OCI-LY1 (cell line): ENCODE data around the gene KCNH2.

ENCODE experiments used
- H2AFZ ChIP-seq: fragments of 200-600 bp; sonication (generic), shearing (Covaris generic); 2 replicates; pipeline ENCODE4 v1.6.0; 2014; ENCODE audit warnings: antibody characterized with exemption, mild to moderate bottlenecking, low read length
- H3F3A ChIP-seq: fragments of 200-600 bp; sonication (generic), shearing (Covaris generic); 2 replicates; pipeline ENCODE4 v1.6.0; 2014; ENCODE audit warnings: mild to moderate bottlenecking, antibody characterized with exemption, low read length, moderate library complexity; ENCODE audit not compliant: insufficient read depth
- H3K27ac ChIP-seq: fragments of 200-600 bp; sonication (generic); 2 replicates; pipeline ENCODE4 v1.5.1; 2014; ENCODE audit warnings: low read length, mixed run types, mild to moderate bottlenecking, low read depth; ENCODE audit not compliant: poor library complexity, severe bottlenecking
- H3K27me3 ChIP-seq: fragments of 200-600 bp; sonication (generic); 2 replicates; pipeline ENCODE4 v1.6.0; 2014; ENCODE audit warnings: antibody characterized with exemption, mild to moderate bottlenecking, low read length, moderate library complexity; ENCODE audit not compliant: insufficient read depth
- H3K36me3 ChIP-seq: fragments of 200-600 bp; sonication (generic); 2 replicates; pipeline ENCODE4 v1.6.1; 2014; ENCODE audit warnings: mild to moderate bottlenecking, antibody characterized with exemption, low read length, moderate library complexity, mixed read lengths; ENCODE audit not compliant: insufficient read depth
- H3K4me1 ChIP-seq: fragments of 200-600 bp; sonication (generic); 2 replicates; pipeline ENCODE4 v1.5.1; 2014; ENCODE audit warnings: mild to moderate bottlenecking, low read length, moderate library complexity; ENCODE audit not compliant: insufficient read depth, severe bottlenecking
- H3K4me2 ChIP-seq: fragments of 200-600 bp; sonication (generic), shearing (Covaris generic); 2 replicates; pipeline ENCODE4 v1.6.1; 2014; ENCODE audit warnings: low read length
- H3K4me3 ChIP-seq: fragments of 200-600 bp; sonication (generic); 2 replicates; pipeline ENCODE4 v1.5.1; 2014; ENCODE audit warnings: low read length, low read depth, mild to moderate bottlenecking, mixed read lengths; ENCODE audit not compliant: poor library complexity, severe bottlenecking
- H3K79me2 ChIP-seq: fragments of 200-600 bp; shearing (Covaris generic); 2 replicates; pipeline ENCODE4 v1.6.1; 2016; ENCODE audit warnings: mixed run types, low read length, mixed read lengths; ENCODE audit not compliant: insufficient read depth
- H3K9ac ChIP-seq: fragments of 200-600 bp; sonication (generic), shearing (Covaris generic); 2 replicates; pipeline ENCODE4 v1.6.1; 2014; ENCODE audit warnings: mild to moderate bottlenecking, low read length, mixed read lengths
- H3K9me2 ChIP-seq: fragments of 200-600 bp; sonication (generic), shearing (Covaris generic); 2 replicates; pipeline ENCODE4 v1.6.1; 2014; ENCODE audit warnings: low read depth, mild to moderate bottlenecking, low read length, mixed read lengths
- H3K9me3 ChIP-seq: fragments of 200-600 bp; shearing (Covaris generic); 2 replicates; pipeline ENCODE4 v1.6.1; 2014; ENCODE audit warnings: low read length, mixed read lengths
- H4K20me1 ChIP-seq: fragments of 200-600 bp; sonication (generic), shearing (Covaris generic); 2 replicates; pipeline ENCODE4 v1.6.0; 2016; ENCODE audit warnings: mild to moderate bottlenecking, low read length; ENCODE audit not compliant: insufficient read depth
- EZH2 ChIP-seq: fragments of 200-600 bp; sonication (generic), shearing (Covaris generic); IDR thresholded peaks from 2 replicates; pipeline ENCODE4 v1.8.0; 2017; ENCODE audit warnings: borderline replicate concordance, mixed run types, mild to moderate bottlenecking, antibody characterized with exemption, low read length, moderate library complexity, mixed read lengths
- TF ChIP-seq, protein P1 (sequence below): fragments of 200-600 bp; sonication (generic), shearing (Covaris generic); IDR thresholded peaks from 2 replicates; pipeline ENCODE4 v1.5.1; 2017; ENCODE audit warnings: mild to moderate bottlenecking, antibody characterized with exemption, low read length, moderate library complexity, mixed read lengths

The KCNH2 gene

DNA sequence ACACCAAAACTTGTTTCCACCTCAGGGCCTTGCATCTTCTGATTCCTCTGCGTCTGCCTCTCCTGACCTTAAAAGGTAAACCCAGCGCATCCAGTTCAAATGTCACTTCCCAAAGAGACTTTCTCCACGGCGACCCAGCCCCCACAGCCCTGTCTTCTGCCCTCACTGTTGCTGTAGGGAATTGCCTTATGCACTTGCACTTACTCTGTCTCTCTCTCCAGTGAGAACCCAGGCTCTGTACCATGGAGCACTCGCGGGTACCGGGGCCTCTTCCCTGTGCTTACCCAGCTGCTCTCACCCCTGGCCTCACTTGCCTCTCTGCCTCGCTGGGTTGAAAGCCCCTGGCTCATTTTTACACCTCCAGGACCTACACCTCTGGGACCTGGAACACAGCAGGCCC lies 77.4 kb downstream of the KCNH2 start:
- no peak for TF ChIP-seq EZH2
- TF ChIP-seq, protein P1, sequence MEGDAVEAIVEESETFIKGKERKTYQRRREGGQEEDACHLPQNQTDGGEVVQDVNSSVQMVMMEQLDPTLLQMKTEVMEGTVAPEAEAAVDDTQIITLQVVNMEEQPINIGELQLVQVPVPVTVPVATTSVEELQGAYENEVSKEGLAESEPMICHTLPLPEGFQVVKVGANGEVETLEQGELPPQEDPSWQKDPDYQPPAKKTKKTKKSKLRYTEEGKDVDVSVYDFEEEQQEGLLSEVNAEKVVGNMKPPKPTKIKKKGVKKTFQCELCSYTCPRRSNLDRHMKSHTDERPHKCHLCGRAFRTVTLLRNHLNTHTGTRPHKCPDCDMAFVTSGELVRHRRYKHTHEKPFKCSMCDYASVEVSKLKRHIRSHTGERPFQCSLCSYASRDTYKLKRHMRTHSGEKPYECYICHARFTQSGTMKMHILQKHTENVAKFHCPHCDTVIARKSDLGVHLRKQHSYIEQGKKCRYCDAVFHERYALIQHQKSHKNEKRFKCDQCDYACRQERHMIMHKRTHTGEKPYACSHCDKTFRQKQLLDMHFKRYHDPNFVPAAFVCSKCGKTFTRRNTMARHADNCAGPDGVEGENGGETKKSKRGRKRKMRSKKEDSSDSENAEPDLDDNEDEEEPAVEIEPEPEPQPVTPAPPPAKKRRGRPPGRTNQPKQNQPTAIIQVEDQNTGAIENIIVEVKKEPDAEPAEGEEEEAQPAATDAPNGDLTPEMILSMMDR: no peak
- H3K9me2 ChIP-seq: no peaks in the 10 kb centered on the region
- H3F3A ChIP-seq: no peaks in the 10 kb centered on the region
- no peaks in the 10 kb centered on the region for H4K20me1 ChIP-seq
- H3K27me3 ChIP-seq: peaks cover 7% of the 10 kb centered on the region; the same call in 1 of the 2 replicates
- H3K9ac ChIP-seq: no peak overlapping the region
- no peak overlapping the region for H3K4me2 ChIP-seq
- no peak overlapping the region for H3K27ac ChIP-seq
- no peak overlapping the region for H3K4me3 ChIP-seq
- H3K9me3 ChIP-seq: 0 out of 2 replicates have a peak, but pooled peaks cover 5% of the 10 kb centered on the region
- no peaks in the 10 kb centered on the region; the same call in 1 of the 2 replicates for H3K36me3 ChIP-seq
- peaks cover 62% of the 10 kb centered on the region for H3K4me1 ChIP-seq
- H2AFZ ChIP-seq: no peak overlapping the region
- H3K79me2 ChIP-seq: no peaks in the 10 kb centered on the region

DNA sequence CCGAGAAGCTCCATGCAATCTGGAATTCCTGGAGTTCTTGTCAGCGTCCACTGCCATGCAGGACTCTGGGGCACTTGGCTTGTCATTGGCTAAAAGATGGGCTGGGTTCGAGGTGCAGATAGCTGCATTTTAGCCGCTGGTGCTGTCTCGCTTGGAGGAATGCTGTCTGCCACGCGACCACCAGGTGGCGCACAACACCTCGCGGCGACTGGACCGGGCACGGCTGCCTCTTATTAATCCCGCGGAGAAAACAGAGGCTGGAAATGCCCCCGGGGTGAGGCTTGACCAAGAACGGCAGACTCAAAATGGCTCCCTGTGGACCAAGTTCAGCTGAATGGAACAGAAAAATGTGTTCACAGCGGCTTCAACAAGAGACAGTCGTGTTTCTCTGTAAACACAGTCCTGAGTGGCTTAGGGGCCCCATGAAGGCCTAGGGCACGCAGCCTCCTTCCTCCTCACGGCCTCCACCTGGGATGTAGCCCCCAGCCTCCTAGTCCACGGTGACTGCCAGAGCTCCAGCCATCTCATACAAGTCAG lies 79.6 kb downstream of the KCNH2 start:
- Histone ChIP-seq H3K4me3 (peak overlapping the region; percentile 53), H2AFZ (0 out of 2 replicates have a peak overlapping the region, but pooled peaks have one; percentile 3), H3K4me2 (peak overlapping the region; percentile 67)

DNA sequence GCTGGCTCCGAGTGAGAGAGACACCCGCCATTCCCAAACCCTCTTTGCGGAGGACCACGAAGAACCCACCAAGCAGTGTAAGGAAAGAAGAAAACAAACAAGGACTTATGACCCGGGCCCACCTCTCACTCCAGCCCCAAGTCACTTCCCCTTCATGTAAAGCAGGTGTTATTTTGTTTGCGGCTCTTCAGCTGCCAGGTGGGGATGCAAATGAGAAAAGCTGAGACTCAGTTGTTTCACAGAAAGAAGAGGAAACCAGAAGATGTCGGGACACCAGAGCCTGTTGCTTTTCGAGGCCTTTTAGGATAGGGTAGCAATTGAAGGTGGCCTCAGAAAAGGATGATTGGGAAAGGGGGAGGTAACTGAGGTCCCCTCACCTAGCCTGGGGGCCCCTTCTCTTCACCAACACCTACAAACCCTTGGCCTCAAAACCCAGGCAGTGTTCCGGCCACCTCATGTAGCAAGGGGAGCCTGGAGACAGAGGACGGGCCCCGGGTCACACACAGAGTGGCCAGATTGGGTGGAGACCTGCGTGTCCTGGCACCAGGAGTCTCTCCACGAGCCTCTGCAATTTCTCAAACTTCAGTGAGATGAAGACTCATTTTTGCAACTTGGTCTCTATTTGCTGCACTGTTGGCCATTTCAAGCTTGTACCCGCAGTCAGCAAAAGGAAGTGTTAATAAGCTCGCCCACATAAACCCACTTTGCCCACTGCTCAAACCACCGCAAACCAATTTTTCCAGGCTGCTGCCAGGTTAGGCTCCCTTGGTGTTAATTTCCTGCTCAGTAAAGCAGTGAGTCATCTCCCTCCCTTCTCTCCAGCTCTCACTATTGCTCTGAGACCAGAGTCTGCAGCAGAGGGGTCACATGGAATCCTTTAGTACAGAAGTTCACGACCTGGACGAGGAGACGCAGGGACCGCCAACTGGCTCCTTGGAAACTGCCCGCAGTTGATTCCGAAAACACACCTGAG lies 80.3 kb downstream of the KCNH2 start:
- no peaks in the 10 kb centered on the region for H3K27me3 ChIP-seq
- no peaks in the 10 kb centered on the region for H3F3A ChIP-seq
- peaks cover 8% of the 10 kb centered on the region for H3K9me3 ChIP-seq
- H3K9ac ChIP-seq: peak overlapping the region; percentile 64
- 0 out of 2 replicates have a peak overlapping the region, but pooled peaks have one; percentile 3 for H2AFZ ChIP-seq
- peaks cover 60% of the 10 kb centered on the region for H3K4me1 ChIP-seq
- H3K27ac ChIP-seq: peak overlapping the region; percentile 98
- H3K79me2 ChIP-seq: no peaks in the 10 kb centered on the region
- H3K9me2 ChIP-seq: no peaks in the 10 kb centered on the region
- TF ChIP-seq, protein P1: no peak
- no peak for TF ChIP-seq EZH2
- H4K20me1 ChIP-seq: no peaks in the 10 kb centered on the region
- H3K4me3 ChIP-seq: peak overlapping the region; percentile 53
- H3K4me2 ChIP-seq: peak overlapping the region; percentile 67
- no peaks in the 10 kb centered on the region for H3K36me3 ChIP-seq

More for the DNA sequence above, 79.6 kb downstream of the KCNH2 start:
- Histone ChIP-seq H3K9me2 (no peaks in the 10 kb centered on the region), H3K79me2 (no peaks in the 10 kb centered on the region), H3K36me3 (no peaks in the 10 kb centered on the region), H3K9me3 (peaks cover 3% of the 10 kb centered on the region; the same call in 1 of the 2 replicates), H3K27ac (peak overlapping the region; percentile 98), H3K27me3 (no peaks in the 10 kb centered on the region), H3K9ac (peak overlapping the region; percentile 64), H3F3A (no peaks in the 10 kb centered on the region), H3K4me1 (peaks cover 59% of the 10 kb centered on the region), H4K20me1 (no peaks in the 10 kb centered on the region)
- TF ChIP-seq, protein P1: peak; percentile 100
- TF ChIP-seq EZH2: no peak
